Esophagus squamous epithelium (tissue), 4 donors: Measurements from ENCODE around the gene OXT.

Source experiments
- POLR2A ChIP-seq, 4 donors: fragments of 450-650 bp; IDR thresholded peaks; one replicate each; pipeline ENCODE4 v1.6.1; 2017; ENCODE audit warnings: antibody characterized with exemption in 4 of 4, mild to moderate bottlenecking in 4 of 4, moderate library complexity in 3 of 4
- TF ChIP-seq, protein P1 (sequence below), 6 experiments: fragments of 450-650 bp in 4 of 6; fragments of 200-600 bp in 2 of 6; sonication (generic) in 2 of 6; IDR thresholded peaks; one replicate each; pipeline ENCODE4 v1.5.1; 2016 to 2019; ENCODE audit warnings: antibody characterized with exemption in 6 of 6, mild to moderate bottlenecking in 4 of 6, moderate library complexity in 4 of 6

DNA sequence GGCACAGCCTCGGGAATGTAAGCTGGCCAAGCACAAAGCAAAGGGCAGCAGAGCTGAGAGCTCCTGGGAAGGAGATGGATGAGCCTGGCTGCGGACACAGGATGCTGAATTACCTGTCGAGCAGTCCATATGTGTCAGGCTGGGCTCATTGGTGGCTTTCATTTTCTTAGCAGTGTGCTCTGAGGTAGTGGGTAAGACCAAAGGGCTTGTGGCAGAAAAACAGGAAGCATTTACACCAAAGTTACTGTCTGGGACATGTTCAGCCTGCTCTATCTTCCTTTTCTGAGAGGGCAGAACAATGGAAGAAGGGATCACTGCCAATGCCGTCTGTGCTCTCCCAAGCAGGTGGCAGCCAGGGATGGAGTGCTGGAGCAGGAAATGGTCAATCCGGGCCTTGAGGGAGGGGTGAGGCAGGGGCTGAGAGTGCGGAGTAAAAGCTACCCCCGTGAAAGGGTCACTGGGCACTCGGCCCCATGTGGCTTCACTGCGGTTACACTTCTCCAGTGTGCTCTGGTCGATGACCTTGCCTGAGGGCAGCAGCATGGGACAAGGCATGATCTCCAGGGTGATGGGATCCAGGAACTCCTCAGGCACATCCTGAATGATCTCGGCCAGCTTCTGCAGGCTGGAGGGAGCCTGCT is 50.0 kb downstream of the OXT start:
- TF ChIP-seq, protein P1, sequence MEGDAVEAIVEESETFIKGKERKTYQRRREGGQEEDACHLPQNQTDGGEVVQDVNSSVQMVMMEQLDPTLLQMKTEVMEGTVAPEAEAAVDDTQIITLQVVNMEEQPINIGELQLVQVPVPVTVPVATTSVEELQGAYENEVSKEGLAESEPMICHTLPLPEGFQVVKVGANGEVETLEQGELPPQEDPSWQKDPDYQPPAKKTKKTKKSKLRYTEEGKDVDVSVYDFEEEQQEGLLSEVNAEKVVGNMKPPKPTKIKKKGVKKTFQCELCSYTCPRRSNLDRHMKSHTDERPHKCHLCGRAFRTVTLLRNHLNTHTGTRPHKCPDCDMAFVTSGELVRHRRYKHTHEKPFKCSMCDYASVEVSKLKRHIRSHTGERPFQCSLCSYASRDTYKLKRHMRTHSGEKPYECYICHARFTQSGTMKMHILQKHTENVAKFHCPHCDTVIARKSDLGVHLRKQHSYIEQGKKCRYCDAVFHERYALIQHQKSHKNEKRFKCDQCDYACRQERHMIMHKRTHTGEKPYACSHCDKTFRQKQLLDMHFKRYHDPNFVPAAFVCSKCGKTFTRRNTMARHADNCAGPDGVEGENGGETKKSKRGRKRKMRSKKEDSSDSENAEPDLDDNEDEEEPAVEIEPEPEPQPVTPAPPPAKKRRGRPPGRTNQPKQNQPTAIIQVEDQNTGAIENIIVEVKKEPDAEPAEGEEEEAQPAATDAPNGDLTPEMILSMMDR (IDR thresholded peaks at IDR 0.05), result no peak
- no peak for TF ChIP-seq POLR2A (IDR thresholded peaks at IDR 0.05)
